HEK293 (cell line): Measurements from ENCODE around the gene DNAJC3.

ENCODE experiments used
- CTCF ChIA-PET: fragments of 350-600 bp; formaldehyde crosslinking; extraction: SDS; loops from one replicate; lab custom pipeline; 2021; ENCODE audit warnings: antibody characterized with exemption; lab: Yijun Ruan, JAX
- POLR2A ChIA-PET: fragments of 300-600 bp; formaldehyde crosslinking; extraction: SDS; loops from one replicate; lab custom pipeline; 2020; ENCODE audit warnings: antibody characterized with exemption, inconsistent platforms; lab: Yijun Ruan, JAX
- H3K27ac ChIP-seq: fragments of 200-500 bp; sonication (Bioruptor generic); 2 replicates; pipeline ENCODE4 v1.5.1; 2014; ENCODE audit warnings: low read depth, low read length, control low read depth, inconsistent platforms; ENCODE audit errors: extremely low read depth
- H3K36me3 ChIP-seq, 2 experiments: fragments of 200-500 bp in 1 of 2; sonication (Bioruptor generic) in 1 of 2; 1 replicate in 1 of 2; 2 replicates in 1 of 2; pipeline ENCODE4 v1.5.1; 2014 to 2017; ENCODE audit warnings: inconsistent platforms in 2 of 2, low read length in 2 of 2; ENCODE audit not compliant: control insufficient read depth in 2 of 2, insufficient read depth in 1 of 2
- H3K4me1 ChIP-seq: fragments of 200-500 bp; sonication (Bioruptor generic); 2 replicates; pipeline ENCODE4 v1.5.1; 2014; ENCODE audit warnings: mild to moderate bottlenecking, low read length, inconsistent platforms; ENCODE audit not compliant: control insufficient read depth, insufficient read depth
- H3K4me3 ChIP-seq: 2 replicates; pipeline ENCODE4 v1.5.1; 2011; ENCODE audit warnings: low read depth, mild to moderate bottlenecking, control low read depth, low read length, moderate library complexity
- H3K9me3 ChIP-seq: fragments of 200-500 bp; sonication (Bioruptor generic); 2 replicates; pipeline ENCODE4 v1.5.1; 2014; ENCODE audit warnings: low read depth, low read length, inconsistent platforms; ENCODE audit not compliant: control insufficient read depth, insufficient read depth
- KLF17 ChIP-seq: fragments of 450-650 bp; formaldehyde crosslinking; IDR thresholded peaks from 2 replicates; pipeline ENCODE4 v1.5.1; 2016; ENCODE audit warnings: missing biosample characterization, missing genetic modification characterization
- MZF1 ChIP-seq: fragments of 450-650 bp; formaldehyde crosslinking; IDR thresholded peaks from 2 replicates; pipeline ENCODE4 v1.5.1; 2017; ENCODE audit warnings: missing biosample characterization, missing genetic modification characterization, borderline replicate concordance
- PRDM1 ChIP-seq: fragments of 450-650 bp; formaldehyde crosslinking; IDR thresholded peaks from 2 replicates; pipeline ENCODE4; 2016; ENCODE audit warnings: missing biosample characterization, missing genetic modification characterization
- SALL2 ChIP-seq: fragments of 450-650 bp; formaldehyde crosslinking; IDR thresholded peaks from 2 replicates; pipeline ENCODE4 v1.5.0; 2017; ENCODE audit warnings: missing biosample characterization, mild to moderate bottlenecking, missing genetic modification characterization, borderline replicate concordance
- ZBTB1 ChIP-seq: fragments of 450-650 bp; formaldehyde crosslinking; IDR thresholded peaks from 2 replicates; pipeline ENCODE4 v1.5.1; 2016; ENCODE audit warnings: missing biosample characterization, missing genetic modification characterization
- ZNF138 ChIP-seq: fragments of 450-650 bp; formaldehyde crosslinking; IDR thresholded peaks from 2 replicates; pipeline ENCODE4 v1.5.1; 2016; ENCODE audit warnings: missing biosample characterization, missing genetic modification characterization, borderline replicate concordance
- ZNF24 ChIP-seq: fragments of 450-650 bp; formaldehyde crosslinking; IDR thresholded peaks from 2 replicates; pipeline ENCODE4 v1.5.1; 2016; ENCODE audit warnings: missing biosample characterization, missing genetic modification characterization
- ZNF266 ChIP-seq: fragments of 450-650 bp; formaldehyde crosslinking; IDR thresholded peaks from 2 replicates; pipeline ENCODE4 v1.5.1; 2016; ENCODE audit warnings: missing biosample characterization, missing genetic modification characterization, low read depth
- ZNF324 ChIP-seq: fragments of 450-650 bp; formaldehyde crosslinking; IDR thresholded peaks from 2 replicates; pipeline ENCODE4 v1.5.1; 2016; ENCODE audit warnings: missing biosample characterization, missing genetic modification characterization
- ZNF426 ChIP-seq: fragments of 450-650 bp; formaldehyde crosslinking; IDR thresholded peaks from 2 replicates; pipeline ENCODE4 v1.5.1; 2017; ENCODE audit warnings: missing biosample characterization, missing genetic modification characterization, mild to moderate bottlenecking, inconsistent platforms, moderate library complexity
- ZNF521 ChIP-seq: fragments of 450-650 bp; formaldehyde crosslinking; IDR thresholded peaks from 2 replicates; pipeline ENCODE4 v1.5.1; 2017; ENCODE audit warnings: missing biosample characterization, mild to moderate bottlenecking, missing genetic modification characterization
- ZNF585B ChIP-seq: fragments of 450-650 bp; formaldehyde crosslinking; IDR thresholded peaks from 2 replicates; pipeline ENCODE4 v1.5.1; 2016; ENCODE audit warnings: missing biosample characterization, missing genetic modification characterization
- ZNF76 ChIP-seq: fragments of 450-650 bp; formaldehyde crosslinking; IDR thresholded peaks from 2 replicates; pipeline ENCODE4; 2016; ENCODE audit warnings: low read depth, missing biosample characterization, missing genetic modification characterization, borderline replicate concordance
- ZNF768 ChIP-seq: fragments of 450-650 bp; formaldehyde crosslinking; IDR thresholded peaks from 2 replicates; pipeline ENCODE4 v1.5.1; 2018; ENCODE audit warnings: missing biosample characterization, mild to moderate bottlenecking, missing genetic modification characterization
- ZNF791 ChIP-seq: fragments of 450-650 bp; formaldehyde crosslinking; IDR thresholded peaks from 2 replicates; pipeline ENCODE4 v1.5.1; 2016; ENCODE audit warnings: missing biosample characterization, missing genetic modification characterization
- TF ChIP-seq, protein P1 (sequence below): fragments of 450-650 bp; formaldehyde crosslinking; IDR thresholded peaks from 2 replicates; pipeline ENCODE4 v1.5.1; 2016; ENCODE audit warnings: missing biosample characterization, missing genetic modification characterization
- TF ChIP-seq, protein P2 (sequence below): fragments of 450-650 bp; formaldehyde crosslinking; IDR thresholded peaks from 2 replicates; pipeline ENCODE4 v1.5.1; 2016; ENCODE audit warnings: missing biosample characterization, missing genetic modification characterization, borderline replicate concordance
- TF ChIP-seq, protein P3 (sequence below): fragments of 450-650 bp; formaldehyde crosslinking; IDR thresholded peaks from 2 replicates; pipeline ENCODE4 v1.5.1; 2017; ENCODE audit warnings: missing biosample characterization, missing genetic modification characterization
- TF ChIP-seq, protein P4 (sequence below): fragments of 450-650 bp; formaldehyde crosslinking; IDR thresholded peaks from 2 replicates; pipeline ENCODE4 v1.5.1; 2016; ENCODE audit warnings: missing biosample characterization, missing genetic modification characterization
- TF ChIP-seq, protein P5 (sequence below): fragments of 450-650 bp; formaldehyde crosslinking; IDR thresholded peaks from 2 replicates; pipeline ENCODE4 v1.5.1; 2016; ENCODE audit warnings: missing biosample characterization, missing genetic modification characterization

The DNAJC3 gene

DNA sequence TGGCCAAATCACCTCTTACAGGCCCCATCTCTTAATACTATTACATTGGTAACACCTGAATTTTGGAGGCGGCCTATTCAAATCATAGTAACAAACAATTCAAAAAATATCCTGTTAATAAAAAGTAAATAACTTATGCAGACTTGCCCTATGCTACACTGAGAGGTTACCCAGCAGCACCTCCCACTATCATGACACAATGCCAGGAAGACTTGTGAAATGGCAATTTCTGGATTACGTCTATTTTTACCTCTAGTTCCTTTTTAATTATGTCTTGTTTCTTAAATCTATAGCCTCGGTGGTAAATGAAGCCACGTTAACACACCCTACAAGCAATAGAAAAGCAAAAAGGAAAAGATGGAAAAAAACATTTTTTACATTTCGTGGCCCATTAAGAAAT lies 26.2 kb upstream of the DNAJC3 start:
- Histone ChIP-seq H3K27ac (no peak overlapping the region), H3K4me1 (no peaks in the 10 kb centered on the region), H3K4me3 (no peak overlapping the region), H3K9me3 (no peaks in the 10 kb centered on the region), H3K36me3 (no peaks in the 10 kb centered on the region)
- TF ChIP-seq ZNF324 (tag by site-specific recombination) = no peak
- no peak for TF ChIP-seq SALL2 (tag by site-specific recombination)
- TF ChIP-seq, protein P1, sequence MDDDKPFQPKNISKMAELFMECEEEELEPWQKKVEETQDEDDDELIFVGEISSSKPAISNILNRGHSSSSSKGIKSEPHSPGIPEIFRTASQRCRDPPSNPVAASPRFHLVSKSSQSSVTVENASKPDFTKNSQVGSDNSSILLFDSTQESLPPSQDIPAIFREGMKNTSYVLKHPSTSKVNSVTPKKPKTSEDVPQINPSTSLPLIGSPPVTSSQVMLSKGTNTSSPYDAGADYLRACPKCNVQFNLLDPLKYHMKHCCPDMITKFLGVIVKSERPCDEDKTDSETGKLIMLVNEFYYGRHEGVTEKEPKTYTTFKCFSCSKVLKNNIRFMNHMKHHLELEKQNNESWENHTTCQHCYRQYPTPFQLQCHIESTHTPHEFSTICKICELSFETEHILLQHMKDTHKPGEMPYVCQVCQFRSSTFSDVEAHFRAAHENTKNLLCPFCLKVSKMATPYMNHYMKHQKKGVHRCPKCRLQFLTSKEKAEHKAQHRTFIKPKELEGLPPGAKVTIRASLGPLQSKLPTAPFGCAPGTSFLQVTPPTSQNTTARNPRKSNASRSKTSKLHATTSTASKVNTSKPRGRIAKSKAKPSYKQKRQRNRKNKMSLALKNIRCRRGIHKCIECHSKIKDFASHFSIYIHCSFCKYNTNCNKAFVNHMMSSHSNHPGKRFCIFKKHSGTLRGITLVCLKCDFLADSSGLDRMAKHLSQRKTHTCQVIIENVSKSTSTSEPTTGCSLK (tag by site-specific recombination) = no peak
- no peak for TF ChIP-seq ZNF791 (tag by site-specific recombination)
- TF ChIP-seq ZNF138 = no peak
- TF ChIP-seq ZBTB1 (tag by site-specific recombination) = no peak
- ChIA-PET POLR2A (no interaction called here), CTCF (no interaction called here)

DNA sequence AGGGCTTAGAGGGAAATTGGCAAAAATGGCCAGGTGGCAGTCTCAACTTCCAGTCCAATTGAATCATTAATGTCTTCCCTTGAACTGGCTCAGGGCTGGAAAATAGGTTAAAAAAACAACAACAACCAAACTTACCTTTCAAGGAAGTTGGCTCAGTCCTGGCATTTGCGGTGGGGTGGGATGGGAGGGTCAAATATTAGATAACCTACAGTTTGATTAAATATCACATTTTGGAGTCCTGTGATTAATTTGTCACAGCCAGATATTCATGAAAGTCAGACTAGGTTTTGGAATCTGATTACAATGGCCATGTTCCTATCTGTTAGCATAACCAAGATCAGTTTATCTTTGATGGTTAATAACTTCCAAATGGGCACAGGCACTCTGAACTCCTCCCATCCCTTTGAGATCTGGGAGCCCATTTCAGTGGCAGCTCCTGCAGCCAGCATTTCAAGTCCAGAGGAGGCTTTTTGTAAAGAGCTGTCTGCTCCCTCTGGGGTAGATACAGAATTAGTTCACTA lies 24.6 kb upstream of the DNAJC3 start:
- Histone ChIP-seq H3K4me3 (no peak overlapping the region), H3K27ac (no peak overlapping the region), H3K9me3 (no peaks in the 10 kb centered on the region), H3K4me1 (no peaks in the 10 kb centered on the region), H3K36me3 (no peaks in the 10 kb centered on the region)
- ChIA-PET POLR2A (no interaction called here), CTCF (interaction anchor here (0.9 kb wide), 1 partner anchor 28 kb away, joined by 3 read pairs; no protein-coding TSS in a partner anchor)
- TF ChIP-seq PRDM1 (tag by site-specific recombination) = no peak
- TF ChIP-seq, protein P1 (tag by site-specific recombination) = no peak
- no peak for TF ChIP-seq ZNF266
- no peak for TF ChIP-seq SALL2 (tag by site-specific recombination)
- TF ChIP-seq ZNF585B (tag by site-specific recombination) = no peak
- TF ChIP-seq, protein P2, sequence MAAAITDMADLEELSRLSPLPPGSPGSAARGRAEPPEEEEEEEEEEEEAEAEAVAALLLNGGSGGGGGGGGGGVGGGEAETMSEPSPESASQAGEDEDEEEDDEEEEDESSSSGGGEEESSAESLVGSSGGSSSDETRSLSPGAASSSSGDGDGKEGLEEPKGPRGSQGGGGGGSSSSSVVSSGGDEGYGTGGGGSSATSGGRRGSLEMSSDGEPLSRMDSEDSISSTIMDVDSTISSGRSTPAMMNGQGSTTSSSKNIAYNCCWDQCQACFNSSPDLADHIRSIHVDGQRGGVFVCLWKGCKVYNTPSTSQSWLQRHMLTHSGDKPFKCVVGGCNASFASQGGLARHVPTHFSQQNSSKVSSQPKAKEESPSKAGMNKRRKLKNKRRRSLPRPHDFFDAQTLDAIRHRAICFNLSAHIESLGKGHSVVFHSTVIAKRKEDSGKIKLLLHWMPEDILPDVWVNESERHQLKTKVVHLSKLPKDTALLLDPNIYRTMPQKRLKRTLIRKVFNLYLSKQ (tag by site-specific recombination) = no peak
- TF ChIP-seq, protein P3, sequence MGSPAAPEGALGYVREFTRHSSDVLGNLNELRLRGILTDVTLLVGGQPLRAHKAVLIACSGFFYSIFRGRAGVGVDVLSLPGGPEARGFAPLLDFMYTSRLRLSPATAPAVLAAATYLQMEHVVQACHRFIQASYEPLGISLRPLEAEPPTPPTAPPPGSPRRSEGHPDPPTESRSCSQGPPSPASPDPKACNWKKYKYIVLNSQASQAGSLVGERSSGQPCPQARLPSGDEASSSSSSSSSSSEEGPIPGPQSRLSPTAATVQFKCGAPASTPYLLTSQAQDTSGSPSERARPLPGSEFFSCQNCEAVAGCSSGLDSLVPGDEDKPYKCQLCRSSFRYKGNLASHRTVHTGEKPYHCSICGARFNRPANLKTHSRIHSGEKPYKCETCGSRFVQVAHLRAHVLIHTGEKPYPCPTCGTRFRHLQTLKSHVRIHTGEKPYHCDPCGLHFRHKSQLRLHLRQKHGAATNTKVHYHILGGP (tag by site-specific recombination) = no peak
- TF ChIP-seq MZF1 (tag by site-specific recombination) = no peak
- TF ChIP-seq, protein P4, sequence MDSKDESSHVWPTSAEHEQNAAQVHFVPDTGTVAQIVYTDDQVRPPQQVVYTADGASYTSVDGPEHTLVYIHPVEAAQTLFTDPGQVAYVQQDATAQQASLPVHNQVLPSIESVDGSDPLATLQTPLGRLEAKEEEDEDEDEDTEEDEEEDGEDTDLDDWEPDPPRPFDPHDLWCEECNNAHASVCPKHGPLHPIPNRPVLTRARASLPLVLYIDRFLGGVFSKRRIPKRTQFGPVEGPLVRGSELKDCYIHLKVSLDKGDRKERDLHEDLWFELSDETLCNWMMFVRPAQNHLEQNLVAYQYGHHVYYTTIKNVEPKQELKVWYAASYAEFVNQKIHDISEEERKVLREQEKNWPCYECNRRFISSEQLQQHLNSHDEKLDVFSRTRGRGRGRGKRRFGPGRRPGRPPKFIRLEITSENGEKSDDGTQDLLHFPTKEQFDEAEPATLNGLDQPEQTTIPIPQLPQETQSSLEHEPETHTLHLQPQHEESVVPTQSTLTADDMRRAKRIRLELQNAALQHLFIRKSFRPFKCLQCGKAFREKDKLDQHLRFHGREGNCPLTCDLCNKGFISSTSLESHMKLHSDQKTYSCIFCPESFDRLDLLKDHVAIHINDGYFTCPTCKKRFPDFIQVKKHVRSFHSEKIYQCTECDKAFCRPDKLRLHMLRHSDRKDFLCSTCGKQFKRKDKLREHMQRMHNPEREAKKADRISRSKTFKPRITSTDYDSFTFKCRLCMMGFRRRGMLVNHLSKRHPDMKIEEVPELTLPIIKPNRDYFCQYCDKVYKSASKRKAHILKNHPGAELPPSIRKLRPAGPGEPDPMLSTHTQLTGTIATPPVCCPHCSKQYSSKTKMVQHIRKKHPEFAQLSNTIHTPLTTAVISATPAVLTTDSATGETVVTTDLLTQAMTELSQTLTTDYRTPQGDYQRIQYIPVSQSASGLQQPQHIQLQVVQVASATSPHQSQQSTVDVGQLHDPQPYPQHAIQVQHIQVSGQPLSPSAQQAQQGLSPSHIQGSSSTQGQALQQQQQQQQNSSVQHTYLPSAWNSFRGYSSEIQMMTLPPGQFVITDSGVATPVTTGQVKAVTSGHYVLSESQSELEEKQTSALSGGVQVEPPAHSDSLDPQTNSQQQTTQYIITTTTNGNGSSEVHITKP (tag by site-specific recombination) = no peak
- TF ChIP-seq ZNF24 (tag by site-specific recombination) = no peak
- no peak for TF ChIP-seq ZNF426 (tag by site-specific recombination)
- TF ChIP-seq ZNF521 (tag by site-specific recombination) = no peak
- TF ChIP-seq ZNF76 (tag by site-specific recombination) = no peak
- no peak for TF ChIP-seq KLF17 (tag by site-specific recombination)
- TF ChIP-seq, protein P5, sequence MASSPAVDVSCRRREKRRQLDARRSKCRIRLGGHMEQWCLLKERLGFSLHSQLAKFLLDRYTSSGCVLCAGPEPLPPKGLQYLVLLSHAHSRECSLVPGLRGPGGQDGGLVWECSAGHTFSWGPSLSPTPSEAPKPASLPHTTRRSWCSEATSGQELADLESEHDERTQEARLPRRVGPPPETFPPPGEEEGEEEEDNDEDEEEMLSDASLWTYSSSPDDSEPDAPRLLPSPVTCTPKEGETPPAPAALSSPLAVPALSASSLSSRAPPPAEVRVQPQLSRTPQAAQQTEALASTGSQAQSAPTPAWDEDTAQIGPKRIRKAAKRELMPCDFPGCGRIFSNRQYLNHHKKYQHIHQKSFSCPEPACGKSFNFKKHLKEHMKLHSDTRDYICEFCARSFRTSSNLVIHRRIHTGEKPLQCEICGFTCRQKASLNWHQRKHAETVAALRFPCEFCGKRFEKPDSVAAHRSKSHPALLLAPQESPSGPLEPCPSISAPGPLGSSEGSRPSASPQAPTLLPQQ (tag by site-specific recombination) = no peak
- TF ChIP-seq ZNF768 (tag by site-specific recombination) = no peak
